Activated T-helper 2 cell treated with anti-CD3 and anti-CD28 coated beads, Interferon-gamma antibody, Interleukin-2, Interleukin-4, amounts not matched to agents 10 μg/mL and 5 μg/mL and 100 μg/mL, durations not matched to agents 14 hours and 24 hours and 36 hours (primary cell): Measurements from ENCODE around the gene ACAP1. TPM values are rescaled to one million over a fixed set of nuclear protein-coding genes. Genes with fewer than 3 reads are reported as not detected.

Source experiments
- DNase-seq: peaks from one replicate; pipeline ENCODE4 v3.0.0; 2021; ENCODE audit warnings: low spot score
- H3K27ac Mint-ChIP-seq: one replicate; pipeline ENCODE4 v1.8.0; 2021; ENCODE audit warnings: mixed read lengths
- H3K27me3 Mint-ChIP-seq: one replicate; pipeline ENCODE4 v1.8.0; 2021; ENCODE audit warnings: low read depth, mixed read lengths
- H3K36me3 Mint-ChIP-seq: one replicate; pipeline ENCODE4 v1.8.0; 2021; ENCODE audit warnings: low read depth, mixed read lengths
- H3K4me1 Mint-ChIP-seq: one replicate; pipeline ENCODE4 v1.8.0; 2021; ENCODE audit warnings: low read depth, mixed read lengths
- H3K4me3 Mint-ChIP-seq: one replicate; pipeline ENCODE4 v1.8.0; 2021; ENCODE audit warnings: low read depth, mild to moderate bottlenecking, moderate library complexity, mixed read lengths
- H3K9me3 Mint-ChIP-seq: one replicate; pipeline ENCODE4 v1.8.0; 2021; ENCODE audit warnings: mixed read lengths
- intact Hi-C: fragments of 100-400 bp; cut with micrococcal nuclease; formaldehyde crosslinking; loops from one replicate; pipeline ENCODE4 v1.15.1; 2023
- total RNA-seq: library from RNA; stranded (reverse); gene quantifications from 2 replicates; pipeline ENCODE4 v1.2.3, GENCODE V29; 2022

ACAP1 gene
- total RNA-seq, 1 donor from 2014 or later, result 361 TPM

DNA sequence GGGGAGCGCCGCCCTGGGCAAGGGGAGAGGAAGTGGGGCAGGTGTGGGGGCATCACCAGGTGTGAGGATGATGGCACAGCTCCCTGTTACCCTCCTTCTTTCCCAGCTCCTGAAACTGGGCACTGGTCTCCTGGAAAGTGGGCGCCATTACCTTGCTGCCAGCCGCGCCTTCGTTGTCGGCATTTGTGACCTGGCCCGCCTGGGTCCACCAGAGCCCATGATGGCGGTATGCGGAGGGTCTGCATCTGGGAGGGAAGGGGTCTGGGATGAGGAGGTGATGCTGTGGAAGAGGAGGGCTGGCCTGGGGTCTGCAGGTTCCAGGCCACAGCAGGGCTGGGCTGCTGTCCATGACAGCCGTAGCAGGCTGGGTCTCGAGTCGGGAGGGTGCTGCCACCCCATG lies 5.5 kb downstream of the ACAP1 start:
- H3K36me3 Mint-ChIP-seq, result peaks cover 74% of the 10 kb centered on the region
- H3K4me1 Mint-ChIP-seq, result peaks cover 19% of the 10 kb centered on the region
- H3K27ac Mint-ChIP-seq, result no peak overlapping the region
- intact Hi-C loops, result no loop called here
- DNase-seq, result no peak
- H3K9me3 Mint-ChIP-seq, result no peaks in the 10 kb centered on the region
- no peak overlapping the region for H3K4me3 Mint-ChIP-seq
- no peaks in the 10 kb centered on the region for H3K27me3 Mint-ChIP-seq

DNA sequence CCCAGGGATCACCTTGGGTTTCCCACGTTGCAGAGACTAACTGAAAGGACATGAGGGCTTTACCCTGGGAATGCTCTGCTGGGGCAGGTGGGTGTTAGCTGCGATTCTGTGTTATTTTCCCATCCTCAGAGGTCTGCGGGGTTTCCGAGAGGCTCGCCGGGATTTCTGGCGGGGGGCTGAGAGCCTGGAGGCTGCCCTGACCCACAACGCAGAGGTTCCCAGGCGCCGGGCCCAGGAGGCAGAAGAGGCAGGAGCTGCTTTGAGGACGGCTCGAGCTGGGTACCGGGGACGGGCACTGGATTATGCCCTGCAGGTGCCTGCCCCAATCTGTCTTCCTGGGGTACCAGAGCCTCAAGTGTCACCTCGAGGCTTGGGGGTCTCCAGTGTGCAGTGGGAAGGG lies 6.9 kb downstream of the ACAP1 start:
- H3K27me3 Mint-ChIP-seq, result no peaks in the 10 kb centered on the region
- intact Hi-C loops, result no loop called here
- H3K36me3 Mint-ChIP-seq, result peaks cover 75% of the 10 kb centered on the region
- H3K27ac Mint-ChIP-seq, result no peak overlapping the region
- DNase-seq, result no peak
- peaks cover 16% of the 10 kb centered on the region for H3K4me1 Mint-ChIP-seq
- H3K4me3 Mint-ChIP-seq, result no peak overlapping the region
- no peaks in the 10 kb centered on the region for H3K9me3 Mint-ChIP-seq

DNA sequence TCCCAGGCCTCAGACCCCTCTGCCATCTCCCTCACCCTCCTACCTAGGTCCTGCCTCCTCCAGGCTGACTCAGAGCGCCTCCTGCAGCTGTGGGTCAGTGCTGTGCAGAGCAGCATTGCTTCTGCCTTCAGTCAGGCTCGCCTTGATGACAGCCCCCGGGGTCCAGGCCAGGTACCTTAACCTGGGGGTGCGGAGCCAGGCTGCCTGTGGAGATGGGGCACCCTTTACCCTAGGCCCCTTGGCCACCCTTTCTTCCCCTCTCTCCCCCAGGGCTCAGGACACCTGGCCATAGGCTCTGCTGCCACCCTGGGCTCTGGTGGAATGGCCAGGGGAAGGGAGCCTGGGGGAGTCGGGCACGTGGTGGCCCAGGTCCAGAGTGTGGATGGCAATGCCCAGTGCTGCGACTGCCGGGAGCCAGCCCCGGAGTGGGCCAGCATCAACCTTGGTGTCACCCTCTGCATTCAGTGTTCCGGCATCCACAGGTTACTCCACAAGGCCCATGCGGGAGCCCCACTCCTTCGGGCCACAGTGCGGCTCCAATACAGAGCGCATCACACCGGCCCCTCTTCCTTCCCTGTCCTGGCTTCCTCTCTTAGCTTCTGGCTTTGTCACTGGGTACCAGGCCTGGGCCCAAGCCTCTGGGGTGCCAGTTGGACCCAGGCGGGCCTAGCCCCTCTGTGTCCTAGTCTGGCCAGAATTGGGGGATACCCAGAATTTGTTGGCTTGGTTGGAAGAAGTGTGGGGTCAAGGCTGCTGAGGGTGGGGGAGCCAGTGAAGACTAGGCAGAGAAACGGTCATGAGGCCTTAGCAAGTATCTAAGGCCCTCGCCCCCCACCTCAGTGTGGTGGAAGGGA lies 10.7 kb downstream of the ACAP1 start:
- peaks cover 77% of the 10 kb centered on the region for H3K36me3 Mint-ChIP-seq
- no peak overlapping the region for H3K27ac Mint-ChIP-seq
- intact Hi-C loops, result no loop called here
- no peak overlapping the region for H3K4me3 Mint-ChIP-seq
- H3K9me3 Mint-ChIP-seq, result no peaks in the 10 kb centered on the region
- no peak for DNase-seq
- no peaks in the 10 kb centered on the region for H3K27me3 Mint-ChIP-seq
- H3K4me1 Mint-ChIP-seq, result peaks cover 14% of the 10 kb centered on the region

DNA sequence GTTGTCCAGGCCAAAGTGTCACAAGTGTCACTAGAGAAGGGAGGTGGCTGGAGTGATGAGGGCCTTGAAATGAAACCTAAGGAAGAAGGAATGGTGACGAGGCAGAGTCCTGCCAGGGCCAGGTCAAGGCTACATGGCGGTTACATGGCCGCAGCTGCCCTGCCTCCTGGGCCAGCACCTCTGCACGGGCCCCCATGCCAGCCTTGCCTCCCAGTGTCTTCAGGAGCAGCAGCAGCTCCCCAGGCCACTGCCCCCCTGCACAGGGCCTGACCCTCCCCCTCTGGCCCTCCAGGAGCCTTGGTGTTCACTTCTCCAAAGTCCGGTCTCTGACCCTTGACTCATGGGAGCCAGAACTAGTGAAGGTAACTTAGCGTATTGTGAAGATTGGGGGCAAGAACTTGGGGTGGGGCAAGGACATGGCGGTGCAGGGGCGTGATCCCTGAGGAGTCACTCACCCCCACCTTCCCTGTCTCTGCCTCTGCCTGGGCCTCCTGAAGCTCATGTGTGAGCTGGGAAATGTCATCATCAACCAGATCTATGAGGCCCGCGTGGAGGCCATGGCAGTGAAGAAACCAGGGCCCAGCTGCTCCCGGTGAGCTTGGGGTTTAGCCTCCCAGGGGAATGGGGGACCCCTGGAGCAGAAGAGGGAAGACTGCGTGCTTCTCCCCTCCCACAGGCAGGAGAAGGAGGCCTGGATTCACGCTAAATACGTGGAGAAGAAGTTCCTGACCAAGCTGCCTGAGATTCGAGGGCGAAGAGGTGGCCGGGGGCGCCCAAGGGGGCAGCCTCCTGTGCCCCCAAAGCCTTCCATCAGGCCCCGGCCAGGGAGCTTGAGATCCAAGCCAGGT lies 11.5 kb downstream of the ACAP1 start:
- no peaks in the 10 kb centered on the region for H3K27me3 Mint-ChIP-seq
- peaks cover 80% of the 10 kb centered on the region for H3K36me3 Mint-ChIP-seq
- intact Hi-C loops, result no loop called here
- H3K27ac Mint-ChIP-seq, result no peak overlapping the region
- DNase-seq, result no peak
- H3K4me3 Mint-ChIP-seq, result no peak overlapping the region
- H3K9me3 Mint-ChIP-seq, result no peaks in the 10 kb centered on the region
- H3K4me1 Mint-ChIP-seq, result peaks cover 19% of the 10 kb centered on the region

DNA sequence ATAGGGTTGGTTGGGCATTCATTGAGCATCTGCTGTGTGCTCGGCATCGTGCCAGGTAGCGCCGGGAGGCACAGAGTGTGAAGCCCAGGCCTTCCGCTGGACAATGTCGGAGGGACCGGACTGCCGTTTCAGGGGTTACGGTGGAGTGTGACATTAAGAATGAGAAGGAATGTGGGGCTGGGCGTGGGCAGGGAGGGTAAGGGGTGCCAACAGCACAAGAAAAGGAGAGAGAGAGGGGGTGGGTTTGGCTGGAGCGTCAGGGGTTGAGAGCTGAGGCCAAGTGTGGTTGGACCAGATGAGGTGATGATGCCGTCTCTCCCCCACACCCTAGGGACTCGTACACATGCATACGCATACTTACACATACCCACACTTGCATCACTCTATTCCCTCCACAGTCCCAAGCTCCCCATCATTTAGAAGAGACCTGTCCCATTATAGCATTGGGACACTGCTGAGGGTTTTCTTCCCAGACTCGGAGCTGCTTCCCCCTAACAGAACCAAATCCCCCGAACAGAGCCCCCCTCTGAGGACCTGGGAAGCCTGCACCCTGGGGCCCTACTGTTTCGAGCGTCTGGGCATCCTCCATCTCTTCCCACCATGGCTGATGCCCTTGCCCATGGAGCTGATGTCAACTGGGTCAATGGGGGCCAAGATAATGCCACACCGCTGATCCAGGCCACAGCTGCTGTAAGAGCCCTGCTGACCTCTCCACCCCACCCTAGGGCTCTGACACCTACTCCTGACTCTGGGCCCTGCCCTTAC lies 12.3 kb downstream of the ACAP1 start:
- H3K9me3 Mint-ChIP-seq, result no peaks in the 10 kb centered on the region
- H3K4me1 Mint-ChIP-seq, result peaks cover 21% of the 10 kb centered on the region
- intact Hi-C loops, result no loop called here
- H3K36me3 Mint-ChIP-seq, result peaks cover 75% of the 10 kb centered on the region
- no peak for DNase-seq
- no peak overlapping the region for H3K4me3 Mint-ChIP-seq
- no peaks in the 10 kb centered on the region for H3K27me3 Mint-ChIP-seq
- H3K27ac Mint-ChIP-seq, result peak overlapping the region; percentile 63

DNA sequence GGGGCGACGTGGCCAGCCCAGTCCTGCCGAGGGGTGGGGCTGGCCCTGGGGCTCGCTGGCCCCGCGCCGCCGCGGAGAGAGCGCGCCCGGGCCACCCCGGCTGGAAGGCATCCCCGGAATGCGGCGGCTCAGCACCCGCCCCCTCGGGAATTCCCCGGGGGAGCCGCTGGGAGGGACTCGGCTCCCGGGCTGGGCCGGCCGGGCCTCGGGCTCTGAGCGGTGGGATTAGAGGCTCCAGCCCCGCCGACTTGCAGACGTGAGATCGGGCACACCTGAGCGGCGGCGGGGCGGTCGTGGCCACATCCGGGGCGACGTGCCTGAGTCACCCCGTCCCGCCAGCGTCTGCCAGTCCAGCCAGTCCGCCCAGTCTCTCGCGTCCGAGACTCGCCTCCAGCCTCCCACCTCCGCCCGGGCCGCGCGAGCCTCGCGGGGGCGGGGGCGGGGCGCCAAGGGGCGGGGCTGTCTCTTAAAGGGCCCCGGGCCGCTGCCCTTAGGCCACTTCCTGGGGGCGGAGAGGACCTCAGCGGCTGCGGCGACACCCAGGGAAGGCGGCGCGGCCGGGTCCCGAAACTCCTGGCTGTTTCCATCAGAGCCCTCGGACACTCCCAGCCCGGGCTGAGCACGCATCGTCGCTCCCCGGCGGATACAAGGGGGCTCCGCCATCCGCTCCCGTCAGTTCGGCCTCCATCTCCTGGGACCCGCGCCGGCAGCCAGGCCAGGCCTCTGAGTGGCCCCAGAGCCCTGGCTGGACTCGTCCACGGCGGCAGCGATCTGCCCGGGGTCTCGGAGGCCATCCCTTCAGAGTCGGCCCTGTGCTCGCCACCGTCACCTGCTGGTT lies 15.6 kb downstream of the ACAP1 start, which contains the start of gene KCTD11:
TSS of gene KCTD11 (plus strand) at position 498 of the 838 bp plus-strand sequence.
- Mint-ChIP-seq H3K4me3 (peak within 1 kb of the TSS; percentile 90), H3K9me3 (no peaks in the 10 kb centered on the region), H3K27ac (peak within 1 kb of the TSS; percentile 87), H3K27me3 (no peaks in the 10 kb centered on the region), H3K4me1 (peaks cover 32% of the 10 kb centered on the region), H3K36me3 (peaks cover 50% of the 10 kb centered on the region)
- DNase-seq, result peak; percentile 74
- intact Hi-C loops, result loop anchor here (2.0 to 5.0 kb wide), 4 partner anchors 15 to 335 kb away; partner anchors contain the start of genes ACAP1, PLSCR3, TP53 and WRAP53

DNA sequence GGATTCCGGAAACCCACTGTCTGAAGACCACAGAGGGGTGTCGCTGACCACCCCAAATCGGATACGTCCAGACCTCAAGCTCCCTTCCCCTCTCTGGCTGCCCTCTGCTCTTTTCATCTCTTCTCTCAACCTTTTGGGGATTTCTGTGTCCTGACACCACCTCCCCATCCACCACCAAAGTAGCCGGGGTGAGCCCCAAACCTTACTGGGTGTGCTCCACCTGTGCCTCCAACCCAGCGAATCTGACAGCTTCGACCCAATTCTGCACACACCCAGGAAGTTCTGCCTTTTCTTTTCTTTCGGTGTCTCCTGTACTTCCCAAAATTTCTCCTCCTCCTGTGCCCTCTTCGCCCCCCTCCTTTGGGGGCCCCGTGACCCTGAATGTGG lies 16.2 kb downstream of the ACAP1 start:
- H3K4me3 Mint-ChIP-seq, result peak overlapping the region; percentile 90
- H3K27me3 Mint-ChIP-seq, result no peaks in the 10 kb centered on the region
- peaks cover 28% of the 10 kb centered on the region for H3K4me1 Mint-ChIP-seq
- intact Hi-C loops, result loop anchor here (5.0 kb wide), 3 partner anchors 40 to 335 kb away; partner anchors contain the start of genes PLSCR3, TP53 and WRAP53
- peak overlapping the region; percentile 87 for H3K27ac Mint-ChIP-seq
- H3K9me3 Mint-ChIP-seq, result no peaks in the 10 kb centered on the region
- no peak for DNase-seq
- peaks cover 45% of the 10 kb centered on the region for H3K36me3 Mint-ChIP-seq

DNA sequence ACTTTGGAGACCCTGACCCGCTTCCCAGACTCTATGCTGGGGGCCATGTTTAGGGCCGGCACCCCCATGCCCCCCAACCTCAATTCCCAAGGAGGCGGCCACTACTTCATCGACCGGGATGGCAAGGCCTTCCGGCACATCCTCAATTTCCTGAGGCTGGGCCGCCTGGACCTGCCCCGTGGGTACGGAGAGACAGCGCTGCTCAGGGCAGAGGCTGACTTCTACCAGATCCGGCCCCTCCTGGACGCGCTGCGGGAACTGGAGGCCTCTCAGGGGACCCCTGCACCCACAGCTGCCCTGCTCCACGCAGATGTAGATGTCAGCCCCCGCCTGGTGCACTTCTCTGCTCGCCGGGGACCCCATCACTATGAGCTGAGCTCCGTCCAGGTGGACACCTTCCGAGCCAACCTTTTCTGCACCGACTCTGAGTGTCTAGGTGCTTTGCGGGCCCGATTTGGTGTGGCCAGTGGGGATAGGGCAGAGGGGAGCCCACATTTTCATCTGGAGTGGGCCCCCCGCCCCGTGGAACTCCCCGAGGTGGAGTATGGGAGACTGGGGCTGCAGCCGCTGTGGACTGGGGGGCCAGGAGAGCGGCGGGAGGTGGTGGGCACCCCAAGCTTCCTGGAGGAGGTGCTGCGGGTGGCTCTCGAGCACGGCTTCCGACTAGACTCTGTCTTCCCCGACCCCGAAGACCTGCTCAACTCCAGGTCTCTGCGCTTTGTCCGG lies 16.7 kb downstream of the ACAP1 start:
- H3K4me1 Mint-ChIP-seq, result peaks cover 28% of the 10 kb centered on the region
- no peaks in the 10 kb centered on the region for H3K27me3 Mint-ChIP-seq
- H3K36me3 Mint-ChIP-seq, result peaks cover 39% of the 10 kb centered on the region

DNA sequence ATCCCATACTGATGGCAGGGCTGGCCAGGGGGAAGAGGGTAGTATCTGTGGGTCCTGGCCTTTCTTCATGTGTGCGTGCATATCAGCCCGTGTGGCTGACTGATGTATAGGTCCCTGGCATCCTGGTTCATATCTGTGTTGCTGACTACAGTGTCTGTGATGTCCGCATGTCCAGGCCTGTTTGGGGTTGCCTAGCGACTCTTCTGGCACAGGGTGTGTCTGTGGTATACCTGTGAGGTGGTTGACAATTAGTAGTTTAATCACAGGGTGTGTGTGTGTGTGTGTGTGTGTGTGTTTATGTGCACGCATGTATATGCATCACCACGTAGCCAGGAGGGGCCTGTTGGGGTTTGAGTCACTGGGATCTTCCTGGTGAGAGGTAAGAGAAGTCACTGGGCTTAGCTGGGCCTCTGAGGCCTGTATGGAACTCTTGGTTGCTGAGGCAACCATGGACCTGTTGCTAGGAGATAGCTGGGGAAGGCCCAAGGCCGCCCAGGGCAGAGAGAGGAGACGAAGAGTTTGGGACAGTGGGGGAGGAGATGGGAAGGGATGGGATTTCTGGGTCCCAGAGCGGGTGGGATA lies 18.0 kb downstream of the ACAP1 start:
- no peaks in the 10 kb centered on the region for H3K27me3 Mint-ChIP-seq
- H3K36me3 Mint-ChIP-seq, result peaks cover 28% of the 10 kb centered on the region
- H3K4me1 Mint-ChIP-seq, result peaks cover 26% of the 10 kb centered on the region
- peak overlapping the region; percentile 33 for H3K4me3 Mint-ChIP-seq
- intact Hi-C loops, result loop anchor here (5.0 kb wide), 3 partner anchors 38 to 333 kb away; partner anchors contain the start of genes PLSCR3, TP53 and WRAP53
- H3K9me3 Mint-ChIP-seq, result no peaks in the 10 kb centered on the region
- DNase-seq, result no peak
- H3K27ac Mint-ChIP-seq, result peak overlapping the region; percentile 64

More for the DNA sequence above, 16.7 kb downstream of the ACAP1 start:
- DNase-seq, result no peak
- Mint-ChIP-seq H3K9me3 (no peaks in the 10 kb centered on the region), H3K4me3 (peak overlapping the region; percentile 90), H3K27ac (peak overlapping the region; percentile 87)
- intact Hi-C loops, result loop anchor here (5.0 kb wide), 3 partner anchors 39 to 334 kb away; partner anchors contain the start of genes PLSCR3, TP53 and WRAP53

DNA sequence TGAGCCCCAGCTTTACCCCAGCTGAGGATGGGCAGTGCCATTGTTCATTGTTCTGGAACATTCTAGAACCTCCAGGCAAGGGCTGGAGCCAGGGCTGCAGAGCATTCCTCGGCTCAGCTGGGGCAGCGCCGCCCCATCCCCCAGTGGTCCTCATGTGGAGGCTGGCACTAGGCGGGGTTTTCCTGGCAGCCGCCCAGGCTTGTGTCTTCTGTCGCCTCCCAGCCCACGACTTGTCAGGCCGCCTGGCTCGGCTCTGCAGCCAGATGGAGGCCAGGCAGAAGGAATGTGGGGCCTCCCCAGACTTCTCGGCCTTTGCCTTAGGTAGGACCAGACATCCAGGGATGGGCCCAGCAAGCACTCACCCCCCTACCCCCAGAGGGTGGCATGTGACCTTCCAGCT lies 18.7 kb downstream of the ACAP1 start, which contains the start of gene TMEM95:
TSS of gene TMEM95 (plus strand) at position 104 of the 400 bp plus-strand sequence. CDS start at position 153, 49 bp downstream.
- intact Hi-C loops, result no loop called here
- Mint-ChIP-seq H3K36me3 (peaks cover 22% of the 10 kb centered on the region), H3K27ac (peak within 1 kb of the TSS; percentile 64), H3K27me3 (no peaks in the 10 kb centered on the region), H3K4me3 (peak within 1 kb of the TSS; percentile 33), H3K9me3 (no peaks in the 10 kb centered on the region), H3K4me1 (peaks cover 21% of the 10 kb centered on the region)
- DNase-seq, result no peak

DNA sequence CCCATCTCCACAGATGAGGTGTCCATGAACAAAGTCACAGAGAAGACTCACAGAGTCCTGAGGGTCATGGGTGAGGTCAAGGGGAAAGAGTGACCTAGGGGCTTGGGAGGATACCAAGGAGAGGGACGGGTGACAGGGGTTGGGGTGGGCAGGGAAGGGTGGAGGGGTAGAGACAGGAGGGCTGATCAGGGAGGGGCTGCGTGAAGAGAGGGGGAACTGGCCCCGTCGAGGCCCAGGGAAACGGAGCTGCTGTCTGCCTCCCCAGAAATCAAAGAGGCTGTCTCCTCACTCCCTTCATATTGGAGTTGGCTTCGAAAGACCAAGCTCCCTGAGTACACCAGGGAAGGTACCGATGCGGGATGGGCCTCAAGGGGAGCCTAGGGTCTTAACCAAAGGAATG lies 19.2 kb downstream of the ACAP1 start:
- Mint-ChIP-seq H3K4me3 (no peak overlapping the region), H3K27ac (no peak overlapping the region), H3K4me1 (peaks cover 21% of the 10 kb centered on the region), H3K36me3 (peaks cover 18% of the 10 kb centered on the region), H3K27me3 (no peaks in the 10 kb centered on the region), H3K9me3 (no peaks in the 10 kb centered on the region)
- intact Hi-C loops, result no loop called here
- DNase-seq, result no peak
